Measurements from ENCODE around the gene RAPGEF3.

DNA sequence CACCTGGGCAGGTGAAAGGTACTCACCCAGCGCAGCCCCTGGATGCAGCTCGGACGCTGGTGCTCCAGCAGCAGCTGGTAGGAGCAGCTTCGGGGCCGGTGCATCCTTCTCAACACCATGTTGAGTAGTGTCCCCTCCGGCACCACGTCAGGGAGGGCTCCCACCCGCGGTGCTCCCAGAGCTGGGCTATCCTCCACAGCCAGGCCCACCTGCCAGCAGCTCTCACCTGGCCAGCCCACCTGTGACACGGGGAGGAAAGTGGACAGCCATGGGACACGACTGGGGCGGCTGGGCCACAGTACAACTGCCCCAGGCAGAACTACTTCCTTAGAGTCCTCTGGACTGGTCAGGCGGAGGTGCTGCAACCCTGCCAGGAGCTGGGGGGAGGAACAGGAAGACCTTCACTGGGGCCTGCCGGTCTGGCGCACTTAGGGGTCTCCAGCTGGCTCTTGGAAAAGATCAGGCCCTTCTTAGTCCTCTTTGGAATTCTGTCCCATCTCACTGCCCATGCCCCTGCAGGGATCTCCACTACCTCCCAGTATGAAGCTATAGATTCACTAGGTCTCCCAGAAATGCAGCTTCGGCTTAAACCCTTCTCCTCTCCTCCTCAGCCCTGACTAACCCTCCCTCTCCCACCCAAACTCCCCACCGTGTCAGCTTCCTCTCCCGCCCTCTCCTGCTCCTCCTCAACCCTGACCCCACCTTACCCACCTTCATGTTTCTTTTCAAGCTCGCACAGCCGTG lies 668 bp downstream of the RAPGEF3 start:
- TF ChIP-seq, protein P1, sequence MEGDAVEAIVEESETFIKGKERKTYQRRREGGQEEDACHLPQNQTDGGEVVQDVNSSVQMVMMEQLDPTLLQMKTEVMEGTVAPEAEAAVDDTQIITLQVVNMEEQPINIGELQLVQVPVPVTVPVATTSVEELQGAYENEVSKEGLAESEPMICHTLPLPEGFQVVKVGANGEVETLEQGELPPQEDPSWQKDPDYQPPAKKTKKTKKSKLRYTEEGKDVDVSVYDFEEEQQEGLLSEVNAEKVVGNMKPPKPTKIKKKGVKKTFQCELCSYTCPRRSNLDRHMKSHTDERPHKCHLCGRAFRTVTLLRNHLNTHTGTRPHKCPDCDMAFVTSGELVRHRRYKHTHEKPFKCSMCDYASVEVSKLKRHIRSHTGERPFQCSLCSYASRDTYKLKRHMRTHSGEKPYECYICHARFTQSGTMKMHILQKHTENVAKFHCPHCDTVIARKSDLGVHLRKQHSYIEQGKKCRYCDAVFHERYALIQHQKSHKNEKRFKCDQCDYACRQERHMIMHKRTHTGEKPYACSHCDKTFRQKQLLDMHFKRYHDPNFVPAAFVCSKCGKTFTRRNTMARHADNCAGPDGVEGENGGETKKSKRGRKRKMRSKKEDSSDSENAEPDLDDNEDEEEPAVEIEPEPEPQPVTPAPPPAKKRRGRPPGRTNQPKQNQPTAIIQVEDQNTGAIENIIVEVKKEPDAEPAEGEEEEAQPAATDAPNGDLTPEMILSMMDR (IDR thresholded peaks at IDR 0.05): no peak
- no peak for TF ChIP-seq EZH2 (IDR thresholded peaks at IDR 0.05; ENCODE audit: borderline replicate concordance, insufficient read depth, low read depth, low read length, poor library complexity, severe bottlenecking)
